Upper lobe of left lung (tissue), 4 donors: ENCODE data around the gene MON1A.

Experiments
- EP300 ChIP-seq, 4 donors: sonication (generic); formaldehyde crosslinking; IDR thresholded peaks; one replicate each; pipeline ENCODE4 v1.5.1; 2017; ENCODE audit warnings: antibody characterized with exemption in 4 of 4, control low read depth in 2 of 4
- POLR2AphosphoS5 ChIP-seq, 2 donors: sonication (generic); formaldehyde crosslinking; IDR thresholded peaks; one replicate each; pipeline ENCODE4 v1.5.1; 2017; ENCODE audit warnings: antibody characterized with exemption in 2 of 2
- TF ChIP-seq, protein P1 (sequence below), 6 experiments: fragments of 450-650 bp in 4 of 6; fragments of 200-600 bp in 2 of 6; sonication (generic) in 2 of 6; IDR thresholded peaks; one replicate each; pipeline ENCODE4 v1.5.1; 2016 to 2019; ENCODE audit warnings: antibody characterized with exemption in 6 of 6

DNA sequence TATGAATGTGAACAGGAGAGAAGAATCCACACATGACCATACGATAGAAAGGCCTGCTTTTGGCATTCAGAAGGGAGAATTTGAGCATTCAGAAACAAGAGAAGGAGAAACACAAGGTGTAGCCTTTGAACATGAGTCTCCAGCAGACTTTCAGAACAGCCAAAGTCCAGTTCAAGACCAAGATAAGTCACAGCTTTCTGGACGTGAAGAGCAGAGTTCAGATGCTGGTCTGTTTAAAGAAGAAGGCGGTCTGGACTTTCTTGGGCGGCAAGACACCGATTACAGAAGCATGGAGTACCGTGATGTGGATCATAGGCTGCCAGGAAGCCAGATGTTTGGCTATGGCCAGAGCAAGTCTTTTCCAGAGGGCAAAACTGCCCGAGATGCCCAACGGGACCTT, 38.7 kb upstream of the MON1A start:
- TF ChIP-seq, protein P1, sequence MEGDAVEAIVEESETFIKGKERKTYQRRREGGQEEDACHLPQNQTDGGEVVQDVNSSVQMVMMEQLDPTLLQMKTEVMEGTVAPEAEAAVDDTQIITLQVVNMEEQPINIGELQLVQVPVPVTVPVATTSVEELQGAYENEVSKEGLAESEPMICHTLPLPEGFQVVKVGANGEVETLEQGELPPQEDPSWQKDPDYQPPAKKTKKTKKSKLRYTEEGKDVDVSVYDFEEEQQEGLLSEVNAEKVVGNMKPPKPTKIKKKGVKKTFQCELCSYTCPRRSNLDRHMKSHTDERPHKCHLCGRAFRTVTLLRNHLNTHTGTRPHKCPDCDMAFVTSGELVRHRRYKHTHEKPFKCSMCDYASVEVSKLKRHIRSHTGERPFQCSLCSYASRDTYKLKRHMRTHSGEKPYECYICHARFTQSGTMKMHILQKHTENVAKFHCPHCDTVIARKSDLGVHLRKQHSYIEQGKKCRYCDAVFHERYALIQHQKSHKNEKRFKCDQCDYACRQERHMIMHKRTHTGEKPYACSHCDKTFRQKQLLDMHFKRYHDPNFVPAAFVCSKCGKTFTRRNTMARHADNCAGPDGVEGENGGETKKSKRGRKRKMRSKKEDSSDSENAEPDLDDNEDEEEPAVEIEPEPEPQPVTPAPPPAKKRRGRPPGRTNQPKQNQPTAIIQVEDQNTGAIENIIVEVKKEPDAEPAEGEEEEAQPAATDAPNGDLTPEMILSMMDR (IDR thresholded peaks at IDR 0.05), result no peak
- TF ChIP-seq POLR2AphosphoS5 (IDR thresholded peaks at IDR 0.05) (no peak), EP300 (IDR thresholded peaks at IDR 0.05) (no peak)
